IMR-90 (cell line): ENCODE measurements around the gene NCAPH2. TPM values are rescaled to one million over a fixed set of nuclear protein-coding genes. Genes with fewer than 3 reads are reported as not detected.

Experiments
- ATAC-seq: fragments of 200-7000 bp; cut with Tn5 transposase; 2 replicates; pipeline ENCODE4 v1.9.1; 2020; ENCODE audit warnings: low read depth, mild to moderate bottlenecking, moderate library complexity
- BruUV-seq: library from RNA; stranded (reverse); fragments of 400-500 nt; replicated peaks from 2 replicates; lab custom pipeline; 2021; lab: Mats Ljungman, UMichigan
- CTCF ChIA-PET: fragments of 300-600 bp; formaldehyde crosslinking; extraction: SDS; loops from one replicate; lab custom pipeline; 2021; ENCODE audit warnings: antibody characterized with exemption; lab: Yijun Ruan, JAX
- POLR2A ChIA-PET: fragments of 300-600 bp; sonication (Branson Sonifier 250); formaldehyde crosslinking; loops from one replicate; lab custom pipeline; 2022; ENCODE audit warnings: antibody characterized with exemption; ENCODE audit not compliant: unreplicated experiment; lab: Charles Lee
- DNase-seq: peaks from one replicate; pipeline ENCODE4 v3.0.0; 2013
- H2AFZ ChIP-seq: replicated peaks from 2 replicates; pipeline ENCODE3; 2013; ENCODE audit warnings: low read length, mild to moderate bottlenecking; ENCODE audit not compliant: poor library complexity
- H2AK5ac ChIP-seq: 2 replicates; pipeline ENCODE4 v1.6.1; 2013; ENCODE audit warnings: low read depth, low read length, inconsistent platforms
- H2AK9ac ChIP-seq: replicated peaks from 2 replicates; pipeline ENCODE3; 2013; ENCODE audit warnings: mild to moderate bottlenecking, low read depth, low read length, moderate library complexity; ENCODE audit not compliant: poor library complexity
- H2BK120ac ChIP-seq: 2 replicates; pipeline ENCODE4 v1.6.1; 2013; ENCODE audit warnings: low read depth, low read length, inconsistent platforms
- H2BK15ac ChIP-seq: 3 replicates; pipeline ENCODE4 v1.6.1; 2013; ENCODE audit warnings: low read depth, low read length, inconsistent platforms
- H2BK20ac ChIP-seq: 2 replicates; pipeline ENCODE4 v1.6.1; 2013; ENCODE audit warnings: low read depth, mild to moderate bottlenecking, inconsistent platforms, low read length, moderate library complexity
- H2BK5ac ChIP-seq: 2 replicates; pipeline ENCODE4 v1.6.1; 2013; ENCODE audit warnings: mild to moderate bottlenecking, low read depth, low read length, inconsistent platforms; ENCODE audit not compliant: poor library complexity, severe bottlenecking
- H3K14ac ChIP-seq: replicated peaks from 2 replicates; pipeline ENCODE4 v1.6.1; 2013; ENCODE audit warnings: low read depth, low read length, inconsistent platforms
- H3K18ac ChIP-seq: 2 replicates; pipeline ENCODE4 v1.6.1; 2013; ENCODE audit warnings: low read depth, low read length, control low read depth
- H3K23ac ChIP-seq: 2 replicates; pipeline ENCODE4 v1.6.1; 2013; ENCODE audit warnings: low read depth, low read length, inconsistent platforms
- H3K27ac ChIP-seq: 2 replicates; pipeline ENCODE4 v1.5.1; 2013; ENCODE audit warnings: mild to moderate bottlenecking, control low read depth, low read length; ENCODE audit not compliant: insufficient read depth
- H3K27me3 ChIP-seq: 2 replicates; pipeline ENCODE4 v1.6.1; 2013; ENCODE audit warnings: low read length; ENCODE audit not compliant: control insufficient read depth, insufficient read depth
- H3K36me3 ChIP-seq: 2 replicates; pipeline ENCODE4 v1.6.1; 2013; ENCODE audit warnings: low read length, mixed read lengths; ENCODE audit not compliant: control insufficient read depth, insufficient read depth
- H3K4ac ChIP-seq: 2 replicates; pipeline ENCODE4 v1.6.1; 2013; ENCODE audit warnings: low read depth, low read length, inconsistent platforms
- H3K4me1 ChIP-seq: 2 replicates; pipeline ENCODE4 v1.6.1; 2013; ENCODE audit warnings: low read length, mixed read lengths; ENCODE audit not compliant: control insufficient read depth, insufficient read depth
- H3K4me2 ChIP-seq: 2 replicates; pipeline ENCODE4 v1.6.1; 2013; ENCODE audit warnings: low read depth, mild to moderate bottlenecking, control low read depth, low read length, moderate library complexity
- H3K4me3 ChIP-seq: 2 replicates; pipeline ENCODE4 v1.5.1; 2013; ENCODE audit warnings: low read depth, mild to moderate bottlenecking, control low read depth, low read length, moderate library complexity; ENCODE audit not compliant: insufficient read depth
- H3K56ac ChIP-seq: 2 replicates; pipeline ENCODE4 v1.6.1; 2013; ENCODE audit warnings: low read length, inconsistent platforms; ENCODE audit not compliant: insufficient read depth; ENCODE audit errors: extremely low read depth
- H3K79me1 ChIP-seq, 2 experiments: 2 replicates each; pipeline ENCODE4 v1.6.1; 2013; ENCODE audit warnings: low read length in 2 of 2, inconsistent platforms in 1 of 2, low read depth in 1 of 2
- H3K9ac ChIP-seq: 2 replicates; pipeline ENCODE4 v1.6.1; 2013; ENCODE audit warnings: low read depth, low read length, control low read depth
- H3K9me1 ChIP-seq: 2 replicates; pipeline ENCODE4 v1.6.1; 2013; ENCODE audit warnings: low read length, inconsistent platforms; ENCODE audit not compliant: insufficient read depth
- H3K9me3 ChIP-seq: 2 replicates; pipeline ENCODE4 v1.6.1; 2013; ENCODE audit warnings: low read length; ENCODE audit not compliant: control insufficient read depth, insufficient read depth
- H4K20me1 ChIP-seq: 2 replicates; pipeline ENCODE4 v1.6.1; 2013; ENCODE audit warnings: low read length, inconsistent platforms; ENCODE audit not compliant: insufficient read depth
- H4K5ac ChIP-seq: 2 replicates; pipeline ENCODE4 v1.6.1; 2013; ENCODE audit warnings: mild to moderate bottlenecking, low read depth, low read length, control low read depth
- H4K8ac ChIP-seq, 2 experiments: 2 replicates each; pipeline ENCODE4 v1.6.1; 2013; ENCODE audit warnings: low read depth in 2 of 2, low read length in 2 of 2, control low read depth in 1 of 2, inconsistent platforms in 1 of 2
- H4K91ac ChIP-seq: 2 replicates; pipeline ENCODE4 v1.6.1; 2013; ENCODE audit warnings: low read depth, low read length, inconsistent platforms; ENCODE audit not compliant: insufficient read depth
- POLR2A ChIP-seq: IDR thresholded peaks from 2 replicates; pipeline ENCODE4 v1.6.1; 2012; ENCODE audit warnings: mild to moderate bottlenecking, low read depth, low read length
- WGBS, 2 experiments: methylation state at CpG; one replicate each; pipeline versions ENCODE4 v1.1.5 to v1.1.7; 2013; ENCODE audit warnings: missing lambda C conversion rate in 2 of 2; ENCODE audit not compliant: insufficient read length in 1 of 2; ENCODE audit errors: extremely low coverage in 2 of 2; 5-methylcytosine and 5-hydroxymethylcytosine counted together
- dilution Hi-C: fragments of 300-500 bp; cut with HindIII; formaldehyde crosslinking; loops from one replicate; pipeline ENCODE4 v1.14.3; 2018; ENCODE audit warnings: low sequenced_read_pairs; ENCODE audit not compliant: unreplicated experiment
- in situ Hi-C: fragments of 300-500 bp; cut with MboI; formaldehyde crosslinking; loops from 3 replicates; pipeline ENCODE4 v1.14.3; 2019; ENCODE audit warnings: low sequenced_read_pairs, inconsistent platforms, mixed read lengths
- intact Hi-C: fragments of 100-400 bp; cut with micrococcal nuclease; formaldehyde crosslinking; loops from 2 replicates; pipeline ENCODE4 v1.10.0; 2022
- polyA plus RNA-seq, 3 experiments: library from polyadenylated mRNA; depleted of rRNA; stranded (reverse); fragments of >200 nt; gene quantifications; 2 replicates each; pipeline ENCODE4 v1.2.3, GENCODE V29; 2012; ENCODE audit warnings: low replicate concordance in 1 of 3
- total RNA-seq: library from RNA; depleted of rRNA; stranded (reverse); fragments of >200 nt; gene quantifications from 2 replicates; pipeline ENCODE4 v1.2.3, GENCODE V29; 2012

Gene NCAPH2
- total and polyA plus RNA-seq, 2 of the 4 experiments (the other 2 are of a cell fraction): 30.2 to 38.5 TPM

DNA sequence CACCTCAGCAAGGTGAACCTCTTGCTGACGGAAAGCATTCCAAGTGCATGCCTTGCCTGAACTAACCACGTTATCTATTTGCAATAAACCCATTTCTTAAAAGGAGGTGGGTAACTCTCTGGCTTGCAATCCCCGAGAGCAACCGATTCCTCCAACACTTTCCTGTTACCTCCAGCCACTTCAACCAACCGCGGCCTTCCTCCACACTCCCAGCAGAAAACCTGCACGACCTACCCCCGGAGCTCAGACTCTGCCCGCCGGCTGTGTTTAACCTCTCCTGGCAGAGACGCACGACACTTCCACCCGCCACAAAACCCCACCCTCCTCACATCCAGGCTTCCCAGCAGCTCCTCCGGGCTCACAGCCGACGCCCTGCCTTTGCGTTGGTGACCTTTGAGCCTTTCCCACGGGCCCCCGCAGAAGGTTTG lies 16.7 kb downstream of the NCAPH2 start:
- H4K91ac ChIP-seq: peak overlapping the region; percentile 56; the same call in 1 of the 2 replicates
- peaks cover 12% of the 10 kb centered on the region for H3K9me1 ChIP-seq
- 34% methylated on average over 6 of the region's 19 CpGs; no CpG with 5 or more reads in 1 of the 2 experiments for WGBS, 2 experiments
- in situ Hi-C loops (loop anchor here (5.0 kb wide), 1 partner anchor 53 kb away; the partner anchor contains the start of gene CPT1B), dilution Hi-C loops (no loop called here), intact Hi-C loops (loop anchor here (5.0 kb wide), 1 partner anchor 58 kb away; the partner anchor contains the start of gene CHKB)
- ChIA-PET POLR2A (interaction anchor here (0.6 kb wide), 1 partner anchor 10 kb away, joined by 3 read pairs; no protein-coding TSS in a partner anchor), CTCF (interaction anchor here (0.5 to 1.6 kb wide), 3 partner anchors 23 to 94 kb away, joined by 3 to 8 read pairs (median 3); partner anchors contain the start of gene SYCE3)
- peaks cover 13% of the 10 kb centered on the region for H3K4me1 ChIP-seq
- H2BK20ac ChIP-seq: no peak overlapping the region
- peak overlapping the region; percentile 77 for H2BK5ac ChIP-seq
- peak overlapping the region; percentile 37 to 86; a peak in 2 of 4 replicates for H4K8ac ChIP-seq
- H3K14ac ChIP-seq: peak overlapping the region; percentile 79
- peak overlapping the region; percentile 61; the same call in 1 of the 2 replicates for H2AK5ac ChIP-seq
- H3K9ac ChIP-seq: peak overlapping the region; percentile 77
- peaks cover 19% of the 10 kb centered on the region for H4K20me1 ChIP-seq
- peak overlapping the region; percentile 84 for H3K4me3 ChIP-seq
- DNase-seq (no peak), ATAC-seq (no peak)
- H3K27me3 ChIP-seq: no peaks in the 10 kb centered on the region
- peak overlapping the region; percentile 71 for H3K4ac ChIP-seq
- H4K5ac ChIP-seq: peak overlapping the region; percentile 36; the same call in 1 of the 2 replicates
- H3K79me1 ChIP-seq: peaks cover 11 to 46% of the 10 kb centered on the region in 2 experiments
- no peak overlapping the region for H3K18ac ChIP-seq
- H2BK15ac ChIP-seq: no peak overlapping the region
- no peaks in the 10 kb centered on the region for H3K9me3 ChIP-seq
- H3K23ac ChIP-seq: peak overlapping the region; percentile 2; the same call in 1 of the 2 replicates
- BruUV-seq: no TSS peak
- H2BK120ac ChIP-seq: no peak overlapping the region
- TF ChIP-seq POLR2A: no peak
- peak overlapping the region; percentile 88 for H3K4me2 ChIP-seq
- peak overlapping the region; percentile 98 for H2AK9ac ChIP-seq
- 0 out of 2 replicates have a peak overlapping the region, but pooled peaks have one; percentile 36 for H3K56ac ChIP-seq
- H3K27ac ChIP-seq: peak overlapping the region; percentile 76
- peak overlapping the region; percentile 96 for H2AFZ ChIP-seq
- H3K36me3 ChIP-seq: peaks cover 24% of the 10 kb centered on the region
